GM21737 (cell line): ENCODE data around the gene CD6.

Source experiments
- ATAC-seq: cut with Tn5 transposase; IDR thresholded peaks from one replicate; pipeline ENCODE4 v1.9.1; 2021; ENCODE audit warnings: mild to moderate bottlenecking, moderate library complexity; ENCODE audit not compliant: unreplicated experiment

Gene CD6

GRCh38 chr11:61007956-61008896 is 36.7 kb downstream of the CD6 start:
- ATAC-seq = no peak

- no peak for ATAC-seq
Measured at GRCh38 chr11:61008971-61009370, 37.5 kb downstream of the CD6 start.

GRCh38 chr11:61009392-61010275 is 38.2 kb downstream of the CD6 start:
- ATAC-seq = no peak

- no peak for ATAC-seq
Measured at GRCh38 chr11:61010466-61011228, 39.2 kb downstream of the CD6 start.

- ATAC-seq = no peak
Measured at GRCh38 chr11:61011229-61011870, 39.9 kb downstream of the CD6 start.

GRCh38 chr11:61011950-61012736 is 40.7 kb downstream of the CD6 start:
- ATAC-seq = no peak

GRCh38 chr11:61012737-61013215 is 41.3 kb downstream of the CD6 start:
- no peak for ATAC-seq

GRCh38 chr11:61018059-61018458 is 46.6 kb downstream of the CD6 start:
- ATAC-seq = no peak

GRCh38 chr11:61019037-61019831 is 47.8 kb downstream of the CD6 start:
- ATAC-seq = no peak

- no peak for ATAC-seq
Measured at GRCh38 chr11:61019832-61020405, 48.4 kb downstream of the CD6 start.

- ATAC-seq = no peak
Measured at GRCh38 chr11:61020551-61021235, 49.2 kb downstream of the CD6 start.

- ATAC-seq = no peak
Measured at GRCh38 chr11:61021661-61022212, 50.3 kb downstream of the CD6 start.

GRCh38 chr11:61022311-61023085 is 51.0 kb downstream of the CD6 start:
- no peak for ATAC-seq

- ATAC-seq = no peak
Measured at GRCh38 chr11:61023086-61023965, 51.8 kb downstream of the CD6 start.

GRCh38 chr11:61023966-61024295 is 52.5 kb downstream of the CD6 start:
- ATAC-seq = no peak
